A172 (cell line): Measurements from ENCODE around the gene MYOCD. TPM values are rescaled to one million over a fixed set of nuclear protein-coding genes. Genes with fewer than 3 reads are reported as not detected.
"Not testable (repeated sequence)": the region's sequence is repeated elsewhere in the genome, so short reads cannot be mapped to it uniquely, and the experiment has no call there.

Source experiments
- DNase-seq: peaks from one replicate; pipeline ENCODE4 v3.0.0-alpha.2; 2015; ENCODE audit warnings: low spot score
- total RNA-seq: library from RNA; depleted of rRNA; stranded (reverse); fragments of >200 nt; shearing (Covaris generic); gene quantifications from 2 replicates; pipeline ENCODE4 v1.2.3, GENCODE V29; 2014; rRNA removed

MYOCD gene, protein sequence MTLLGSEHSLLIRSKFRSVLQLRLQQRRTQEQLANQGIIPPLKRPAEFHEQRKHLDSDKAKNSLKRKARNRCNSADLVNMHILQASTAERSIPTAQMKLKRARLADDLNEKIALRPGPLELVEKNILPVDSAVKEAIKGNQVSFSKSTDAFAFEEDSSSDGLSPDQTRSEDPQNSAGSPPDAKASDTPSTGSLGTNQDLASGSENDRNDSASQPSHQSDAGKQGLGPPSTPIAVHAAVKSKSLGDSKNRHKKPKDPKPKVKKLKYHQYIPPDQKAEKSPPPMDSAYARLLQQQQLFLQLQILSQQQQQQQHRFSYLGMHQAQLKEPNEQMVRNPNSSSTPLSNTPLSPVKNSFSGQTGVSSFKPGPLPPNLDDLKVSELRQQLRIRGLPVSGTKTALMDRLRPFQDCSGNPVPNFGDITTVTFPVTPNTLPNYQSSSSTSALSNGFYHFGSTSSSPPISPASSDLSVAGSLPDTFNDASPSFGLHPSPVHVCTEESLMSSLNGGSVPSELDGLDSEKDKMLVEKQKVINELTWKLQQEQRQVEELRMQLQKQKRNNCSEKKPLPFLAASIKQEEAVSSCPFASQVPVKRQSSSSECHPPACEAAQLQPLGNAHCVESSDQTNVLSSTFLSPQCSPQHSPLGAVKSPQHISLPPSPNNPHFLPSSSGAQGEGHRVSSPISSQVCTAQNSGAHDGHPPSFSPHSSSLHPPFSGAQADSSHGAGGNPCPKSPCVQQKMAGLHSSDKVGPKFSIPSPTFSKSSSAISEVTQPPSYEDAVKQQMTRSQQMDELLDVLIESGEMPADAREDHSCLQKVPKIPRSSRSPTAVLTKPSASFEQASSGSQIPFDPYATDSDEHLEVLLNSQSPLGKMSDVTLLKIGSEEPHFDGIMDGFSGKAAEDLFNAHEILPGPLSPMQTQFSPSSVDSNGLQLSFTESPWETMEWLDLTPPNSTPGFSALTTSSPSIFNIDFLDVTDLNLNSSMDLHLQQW
- not detected in 2 replicates for total RNA-seq

DNA sequence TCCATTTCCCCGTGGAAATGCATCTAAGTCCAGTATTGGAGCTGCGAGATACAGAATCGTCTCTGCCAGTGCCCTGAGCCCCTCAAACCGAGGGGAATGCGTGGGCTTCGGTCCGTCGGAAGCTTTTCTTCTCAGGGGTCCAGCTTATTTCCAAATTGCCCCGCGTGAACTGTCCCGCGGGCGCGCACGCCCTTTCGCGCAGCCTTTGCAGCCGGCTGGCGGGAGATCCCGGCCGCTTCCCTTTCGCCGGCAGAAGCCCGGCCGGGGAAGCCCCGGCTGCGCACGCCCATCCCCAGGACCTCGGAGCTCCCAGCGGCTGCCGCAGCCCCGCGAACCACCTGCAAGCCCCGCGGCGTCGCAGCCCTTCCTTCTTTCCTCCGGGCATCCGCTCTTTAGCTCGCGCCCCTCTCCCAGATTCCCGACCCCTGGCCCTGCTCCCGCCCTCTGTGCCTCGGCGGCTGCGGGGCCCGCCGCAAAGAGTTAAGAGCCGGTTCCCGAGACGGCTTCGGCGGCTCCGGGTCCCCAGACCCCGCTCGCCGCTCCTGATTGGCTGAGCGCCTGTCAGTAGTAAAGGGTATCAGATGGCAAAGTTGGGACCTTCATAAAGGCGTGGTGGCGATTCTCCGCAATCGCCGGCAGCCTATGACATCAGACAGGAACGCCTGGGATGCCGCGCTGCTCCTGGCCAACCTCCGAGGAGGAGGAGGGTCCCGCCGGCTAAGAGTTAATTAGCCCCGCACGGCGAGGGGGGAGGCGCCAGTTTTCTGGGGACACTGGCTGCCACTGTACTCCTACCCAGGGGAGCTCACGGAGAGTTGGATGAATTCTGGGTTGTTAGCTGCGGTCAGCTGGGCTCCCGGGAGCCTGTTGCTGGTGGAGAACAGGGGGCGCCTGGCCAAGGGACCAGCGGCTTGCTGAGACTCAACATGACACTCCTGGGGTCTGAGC is at the start of gene MYOCD:
TSS of gene MYOCD (plus strand) at position 628 of the 948 bp plus-strand sequence. CDS start at position 927, 299 bp downstream.
- DNase-seq: no peak

DNA sequence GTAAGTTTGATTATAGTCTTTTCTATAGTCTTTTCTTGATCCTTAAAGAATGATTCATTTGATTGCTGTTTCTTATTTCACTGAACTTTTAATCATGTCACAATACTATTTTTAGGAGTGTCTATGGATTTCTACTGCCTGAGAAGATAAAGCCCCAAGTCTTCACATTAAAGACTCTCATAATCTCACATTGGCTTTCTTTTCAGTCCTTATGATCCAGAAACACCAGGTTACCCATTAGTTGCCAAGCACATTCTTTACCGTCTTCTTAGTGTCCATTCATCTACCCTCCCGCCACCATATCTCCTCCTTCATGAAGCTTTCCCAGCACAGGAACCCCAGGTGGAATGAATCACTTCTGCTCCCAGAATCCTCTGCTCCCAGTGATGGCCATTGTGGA is 49.5 kb upstream of the MYOCD start:
- DNase-seq: no peak

DNA sequence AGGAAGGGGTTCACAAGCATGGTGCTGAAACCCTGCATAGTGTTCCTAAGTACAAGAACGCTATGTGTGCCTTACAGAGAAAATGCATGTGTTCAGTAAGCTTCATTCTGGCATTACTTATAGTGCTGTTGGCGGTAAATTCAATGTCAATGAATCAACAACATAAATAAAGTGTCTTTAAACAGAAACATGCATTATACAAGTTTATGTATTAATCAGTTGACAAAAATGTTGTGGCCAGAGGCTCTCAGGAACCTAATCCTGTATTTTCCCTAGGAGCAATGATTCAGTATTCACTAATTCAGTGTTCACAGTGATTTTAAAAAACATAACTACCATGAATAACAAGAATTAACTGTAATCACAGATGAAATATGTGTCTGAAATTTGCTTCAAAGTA is 47.1 kb upstream of the MYOCD start:
- no peak for DNase-seq

DNA sequence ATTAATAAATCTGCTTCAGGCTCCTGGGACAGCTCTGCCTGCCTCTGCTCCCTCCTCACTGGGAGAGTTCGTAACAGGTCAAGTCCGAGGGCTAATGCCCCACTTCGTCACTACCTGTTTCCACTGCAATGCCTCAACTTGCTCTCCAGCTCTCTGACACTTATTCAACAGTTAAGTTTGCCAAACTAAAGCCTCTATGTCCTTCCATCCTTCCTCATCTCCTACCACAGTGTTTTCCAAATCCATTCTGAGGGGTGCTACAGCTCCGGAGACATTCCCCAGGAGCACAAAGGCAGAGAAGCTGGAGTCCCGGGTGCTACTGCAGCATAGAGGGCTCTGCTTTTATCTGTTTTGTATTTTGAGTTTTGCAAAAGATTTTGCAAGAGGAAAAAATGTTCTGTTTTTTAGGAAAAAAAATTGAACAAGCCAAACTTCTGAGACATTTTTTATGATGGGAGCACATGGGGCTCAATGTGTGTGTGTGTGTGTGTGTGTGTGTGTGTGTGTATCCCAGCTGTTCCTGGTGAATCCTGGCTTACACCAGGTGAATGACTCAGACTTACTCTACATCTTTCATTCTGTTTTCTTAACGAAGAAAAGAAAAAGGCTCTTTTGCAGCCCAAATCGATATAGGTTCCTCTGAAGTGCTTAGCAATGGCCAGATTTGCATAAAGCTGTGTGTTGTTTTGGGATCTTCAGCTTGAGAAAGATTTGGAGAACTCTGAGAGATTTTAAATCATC is 46.1 kb upstream of the MYOCD start:
- no peak for DNase-seq

DNA sequence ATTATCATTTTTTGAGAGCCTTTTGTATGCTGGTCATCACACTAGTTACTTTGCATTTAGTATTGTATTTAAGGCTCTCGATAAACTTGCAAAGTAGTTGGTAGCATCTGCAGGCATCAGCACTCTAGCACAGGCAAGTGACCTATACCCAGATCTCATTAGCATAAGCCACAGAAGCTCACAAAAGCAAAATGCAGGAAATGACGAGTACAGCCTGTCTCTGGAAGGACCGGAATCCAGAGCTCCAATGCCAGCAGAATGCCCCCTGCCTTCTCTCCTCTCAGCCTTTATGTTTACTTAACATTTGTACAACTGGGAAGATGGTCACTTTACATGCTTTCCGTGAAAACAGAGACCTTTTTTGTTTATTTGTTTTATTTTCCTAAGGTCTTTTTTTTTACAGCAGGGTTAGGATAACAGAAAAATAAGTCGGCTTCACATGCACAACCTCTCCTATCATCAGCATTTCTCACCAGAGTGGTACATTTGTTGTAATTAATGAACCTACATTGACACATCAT is 45.4 kb upstream of the MYOCD start:
- no peak for DNase-seq

DNA sequence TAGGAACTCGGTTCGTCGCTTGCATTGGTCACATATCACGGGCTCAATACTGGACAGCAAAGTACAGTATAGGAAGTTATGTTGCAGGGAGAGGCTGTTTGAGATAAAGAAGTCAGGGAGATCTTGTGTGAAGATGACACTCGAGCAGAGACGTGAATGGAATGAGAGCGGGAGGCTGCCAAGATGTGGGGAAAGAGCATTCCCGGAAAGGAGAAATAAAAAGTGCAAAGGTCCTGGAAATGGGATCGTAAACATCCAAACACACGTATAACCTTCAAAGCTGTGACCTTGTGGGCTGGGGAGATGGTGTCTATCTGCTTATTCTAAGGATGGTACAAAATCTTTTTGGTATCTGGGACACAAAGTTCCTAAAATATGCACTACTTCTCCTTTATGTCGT is 43.0 kb upstream of the MYOCD start:
- no peak for DNase-seq

DNA sequence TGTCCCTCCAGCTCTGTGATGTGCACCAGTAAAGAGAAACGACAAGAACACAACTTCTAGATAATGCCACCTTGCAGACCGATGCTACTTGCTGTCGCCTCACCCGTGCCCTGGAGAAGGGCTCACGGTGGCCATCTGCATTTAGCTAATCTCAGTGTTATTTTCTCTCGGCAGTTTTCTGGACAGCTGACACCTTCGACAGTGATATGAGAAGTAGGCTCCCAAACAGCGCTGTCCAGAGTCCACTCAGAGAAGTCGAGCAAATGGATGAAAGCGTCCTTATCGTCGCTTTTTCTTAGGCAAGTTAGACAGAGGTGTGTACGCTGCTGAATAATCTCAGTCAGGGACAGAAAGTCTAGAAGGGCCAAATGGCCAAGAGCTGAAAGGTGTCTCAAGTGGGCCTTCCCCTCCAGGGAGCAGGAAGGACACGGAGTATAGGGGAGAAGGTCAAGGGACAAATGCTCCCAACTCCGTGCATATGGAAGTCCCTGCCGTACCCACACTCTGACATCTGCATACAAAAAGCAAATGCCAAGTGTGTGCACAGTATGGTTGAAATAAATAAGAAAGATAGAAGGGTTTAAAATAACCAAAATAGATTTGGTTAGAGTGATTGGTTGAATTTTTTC is 42.4 kb upstream of the MYOCD start:
- DNase-seq: no peak

DNA sequence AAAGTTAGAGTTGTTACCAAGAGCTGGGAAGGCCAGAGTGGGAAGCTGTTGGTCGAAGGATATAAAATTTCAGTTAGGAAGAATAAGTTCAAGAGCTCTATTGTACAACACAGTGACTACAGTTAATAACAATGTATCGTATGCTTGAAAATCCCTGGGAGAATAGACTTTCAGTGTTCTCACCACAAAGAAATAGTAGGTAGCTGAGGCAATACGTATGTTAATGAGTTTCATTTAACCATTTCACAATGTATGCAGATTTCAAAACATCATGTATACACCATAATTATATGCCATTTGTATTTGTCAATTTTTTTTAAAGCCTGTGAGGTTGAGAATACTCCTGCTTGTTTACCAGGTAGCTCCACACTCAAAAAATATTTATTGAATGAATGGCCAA is 41.5 kb upstream of the MYOCD start:
- no peak for DNase-seq

DNA sequence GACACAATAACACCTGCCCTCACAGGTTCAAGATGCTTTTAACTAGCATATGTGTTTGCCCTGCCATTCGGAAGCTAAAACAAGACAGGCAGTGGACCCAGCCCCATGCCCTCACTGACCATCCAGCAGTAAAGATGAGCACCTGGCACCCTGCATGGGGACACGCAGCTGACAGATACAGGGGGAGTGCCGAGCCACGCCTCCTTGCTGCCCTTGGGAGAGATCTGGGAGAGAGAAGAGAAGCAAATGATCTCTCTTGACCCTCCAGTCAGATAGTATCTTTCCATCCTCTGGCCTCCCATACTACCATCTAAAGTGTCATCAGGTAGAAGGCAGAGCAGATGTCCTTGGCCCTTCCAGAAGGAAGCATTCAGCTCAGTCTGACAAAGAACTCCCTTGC is 40.6 kb upstream of the MYOCD start:
- no peak for DNase-seq

DNA sequence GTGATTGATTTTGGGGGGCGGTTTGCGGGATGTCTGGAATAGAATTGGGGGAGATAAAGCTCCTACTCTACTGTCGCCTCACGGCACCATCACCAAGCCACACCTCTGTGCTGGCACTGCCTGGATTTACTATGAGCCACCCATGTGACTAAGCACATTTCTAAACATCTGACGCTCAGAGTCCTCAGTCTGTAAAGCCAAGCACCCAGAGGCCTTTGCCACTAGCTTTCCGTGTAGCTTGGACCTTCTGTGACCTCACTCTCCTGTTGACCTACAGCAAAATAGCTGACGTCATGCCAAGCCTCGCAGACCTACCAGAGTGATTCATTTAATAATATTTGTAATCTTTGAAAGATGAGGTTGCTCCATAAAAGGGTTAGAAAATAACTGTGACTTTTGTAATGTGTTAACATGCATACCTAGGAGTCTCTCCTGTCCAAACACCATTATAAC is 38.5 kb upstream of the MYOCD start:
- peak; percentile 29 for DNase-seq

DNA sequence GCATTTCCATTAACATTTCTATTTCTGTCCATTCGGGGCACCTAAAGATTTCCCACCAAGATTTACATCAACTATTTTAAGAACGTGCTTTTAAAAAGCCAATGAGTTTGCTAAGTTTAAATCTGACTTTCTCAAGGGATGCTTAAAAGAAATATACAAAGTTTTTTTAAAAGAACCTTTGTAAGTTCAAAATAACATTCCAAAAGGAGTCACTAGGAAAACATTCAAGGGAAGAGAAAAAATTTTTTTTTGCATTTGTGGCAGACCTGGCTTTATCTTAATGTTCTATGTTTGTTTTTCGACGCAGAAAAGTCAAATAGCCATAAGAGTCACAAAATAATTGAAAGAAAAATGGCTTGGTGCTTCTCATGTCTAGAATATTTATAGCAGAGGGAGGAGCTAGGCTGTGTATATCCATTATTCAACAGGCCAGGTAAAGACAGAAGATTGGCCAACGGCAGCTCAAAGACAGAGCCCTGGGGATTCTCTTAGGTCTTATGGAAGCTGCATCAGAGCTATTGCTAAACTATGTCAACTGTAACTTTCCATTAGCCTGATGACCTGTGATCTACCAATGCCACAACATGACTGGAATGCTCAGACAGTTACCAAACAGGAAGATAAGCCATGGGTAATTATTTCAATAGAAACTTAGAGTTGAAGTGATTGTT is 37.8 kb upstream of the MYOCD start:
- no peak for DNase-seq

DNA sequence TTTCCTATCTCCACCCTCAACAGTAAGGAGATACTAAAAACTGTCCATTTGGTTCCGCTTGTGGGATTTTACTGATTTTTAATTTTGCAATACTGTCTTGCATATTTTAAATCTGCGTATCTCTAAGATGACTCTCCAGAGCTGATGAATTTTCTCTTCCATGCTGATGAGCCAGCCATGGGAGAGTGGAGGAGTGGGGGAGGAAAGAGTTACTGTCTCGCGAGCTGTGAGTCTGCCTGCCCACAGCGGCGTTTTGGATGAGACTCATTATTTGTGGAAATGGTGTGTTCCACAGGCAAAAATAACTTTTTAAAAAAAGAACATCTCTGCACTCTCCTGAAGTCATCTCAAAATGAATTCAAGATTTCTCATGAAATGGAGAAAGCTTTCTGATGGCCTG is 34.6 kb upstream of the MYOCD start:
- DNase-seq: no peak

DNA sequence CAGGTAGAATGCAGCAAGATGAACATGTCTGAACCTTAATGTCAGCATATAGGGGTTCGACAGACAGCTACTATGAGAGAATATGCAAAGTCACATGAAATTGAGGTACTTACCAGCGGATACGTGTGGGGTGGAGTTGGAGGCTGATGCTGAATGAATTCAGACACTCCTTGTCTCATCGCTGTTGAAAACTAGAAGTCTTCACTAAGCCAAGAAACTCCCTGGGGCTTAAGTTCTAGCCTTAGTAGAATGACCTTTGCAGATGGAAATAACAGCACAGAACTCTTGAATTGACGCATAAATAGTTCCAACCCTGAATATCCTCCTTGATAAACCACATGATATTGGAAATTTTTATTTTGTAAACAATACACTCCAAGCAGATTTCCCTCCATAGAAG is 32.9 kb upstream of the MYOCD start:
- DNase-seq: no peak

DNA sequence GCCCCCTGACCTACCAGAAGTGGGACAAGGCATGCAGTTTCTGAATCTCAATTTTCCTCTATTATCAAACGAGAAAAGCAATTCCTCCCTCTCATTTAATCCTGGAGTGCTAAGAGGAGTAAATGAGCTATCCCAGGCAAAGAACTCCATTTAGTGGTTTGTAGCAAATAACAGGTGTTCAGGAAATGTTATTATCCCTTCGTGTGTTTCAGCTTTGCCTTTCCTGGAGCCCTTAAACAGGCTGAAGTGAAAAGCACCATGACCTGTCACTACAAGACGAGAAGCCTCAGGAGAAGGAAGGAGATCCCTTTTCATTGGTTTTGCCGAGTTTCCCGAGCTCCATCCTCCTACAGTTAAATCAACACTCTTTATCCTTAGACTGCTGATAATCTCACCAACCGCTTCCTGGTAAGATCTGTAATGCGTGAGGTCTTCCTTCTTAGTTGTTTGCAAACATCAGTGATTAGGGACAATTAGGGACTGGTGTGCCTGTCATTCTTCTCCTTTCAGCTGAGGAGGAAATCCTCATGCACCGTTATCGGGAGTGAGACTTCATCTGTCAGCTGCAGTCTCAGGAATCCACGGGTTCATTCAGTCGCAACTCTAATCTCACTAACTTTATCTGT is 30.8 kb upstream of the MYOCD start:
- DNase-seq: no peak

DNA sequence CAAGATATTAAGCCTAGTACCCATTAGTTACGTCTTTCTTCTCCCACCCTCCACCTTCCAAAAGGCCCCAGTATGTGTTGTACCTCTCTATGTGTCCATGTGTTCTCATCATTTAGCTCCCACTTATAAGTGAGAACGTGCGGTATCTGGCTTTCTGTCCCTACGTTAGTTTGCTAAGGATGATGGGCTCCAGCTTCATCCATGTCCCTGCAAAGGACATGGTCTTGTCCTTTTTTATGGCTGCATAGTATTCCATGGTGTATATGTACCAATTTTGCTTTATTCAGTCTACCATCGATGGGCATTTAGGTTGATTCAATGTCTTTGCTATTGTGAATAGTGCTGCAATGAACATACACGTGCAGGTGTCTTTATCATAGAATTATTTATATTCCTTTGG is 29.7 kb upstream of the MYOCD start:
- not testable (repeated sequence) for DNase-seq

DNA sequence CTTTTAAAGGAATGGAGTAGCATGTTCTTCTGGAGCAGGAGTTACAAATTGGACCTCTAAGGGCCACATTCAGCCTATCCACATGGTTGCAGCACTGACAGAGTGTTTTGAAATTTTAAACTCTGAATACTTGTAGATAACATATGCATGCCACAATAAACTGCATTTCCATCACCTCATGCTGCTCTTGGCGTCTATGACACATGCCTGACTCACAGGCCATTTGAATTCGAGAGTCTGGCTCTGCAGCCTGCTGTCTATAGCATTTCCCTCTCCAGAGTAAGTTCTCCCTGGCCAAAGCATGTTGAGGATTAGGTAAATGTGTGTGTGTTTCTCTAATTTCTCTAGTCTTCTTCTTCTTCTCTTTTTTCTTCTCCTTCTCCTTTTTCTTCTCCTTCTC is 28.7 kb upstream of the MYOCD start:
- DNase-seq: peak; percentile 16

DNA sequence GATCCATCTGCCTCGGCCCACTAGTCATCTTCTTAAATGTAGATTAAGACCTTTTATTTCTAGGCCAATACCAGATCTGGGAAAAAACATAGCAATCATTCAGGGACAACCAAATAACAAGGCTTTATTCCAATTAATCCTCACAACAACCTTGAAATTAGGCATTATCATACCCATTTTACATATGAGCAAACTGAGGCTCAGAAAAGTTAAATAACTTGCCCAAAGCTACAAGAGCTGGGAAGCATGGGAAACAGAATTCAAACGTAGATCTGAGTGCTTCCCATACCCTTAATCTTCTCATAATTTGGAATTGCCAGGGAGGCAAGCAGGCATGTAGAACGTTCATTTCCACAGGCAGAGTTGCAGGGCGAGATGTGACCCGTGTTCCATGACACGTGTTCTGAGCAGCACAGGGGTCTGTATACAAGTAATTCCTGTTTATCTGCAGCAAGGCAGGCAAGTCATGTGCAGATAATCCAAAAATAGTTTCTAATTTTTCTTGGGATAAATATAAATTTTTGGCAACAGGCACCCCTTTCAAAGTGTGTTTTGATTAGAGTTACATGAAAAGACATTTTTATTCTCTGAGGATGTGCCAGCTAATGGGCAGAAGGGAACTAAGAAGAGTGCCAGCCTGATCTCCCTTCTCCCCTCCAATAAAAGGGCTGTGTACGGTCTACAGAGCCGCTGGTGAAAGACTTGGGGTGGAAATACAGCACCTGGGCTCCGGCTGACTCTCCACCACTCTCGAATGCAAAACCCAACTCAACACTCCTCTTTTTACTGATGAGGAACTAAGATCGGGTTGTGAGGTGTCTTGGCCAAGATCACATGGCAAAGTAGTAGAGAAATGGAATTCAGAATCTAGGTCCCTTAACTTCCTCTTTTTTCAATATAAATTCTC is 27.7 kb upstream of the MYOCD start:
- DNase-seq: no peak

DNA sequence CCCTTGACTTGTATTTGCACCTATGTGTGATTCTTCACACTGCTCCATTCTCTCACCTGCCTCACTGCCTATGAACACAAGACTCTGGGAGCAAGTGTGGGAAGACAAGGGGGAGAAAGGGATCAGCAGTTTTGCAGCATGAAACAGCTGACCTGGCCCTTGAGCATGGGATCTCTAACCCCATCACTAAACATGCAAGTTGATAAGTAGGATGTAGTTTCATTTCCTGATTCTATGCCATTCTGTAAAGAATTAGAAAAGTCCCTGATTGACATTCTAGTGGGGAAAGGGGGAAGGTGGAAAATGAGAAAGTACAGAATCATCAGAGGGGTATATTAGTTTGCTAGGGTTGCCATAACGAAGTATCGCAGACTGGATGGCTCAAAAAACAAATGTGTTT is 25.3 kb upstream of the MYOCD start:
- DNase-seq: no peak
